NT2/D1 (cell line): ENCODE results near the gene SLIT1.
A peak's percentile ranks its signal among the peaks of the same experiment; 100 is the strongest.

Experiments
- DNase-seq: peaks from one replicate; pipeline ENCODE4 v3.0.0-alpha.2; 2011; ENCODE audit warnings: low read depth, low spot score
- H3K27me3 ChIP-seq: 2 replicates; pipeline ENCODE4 v1.6.0; 2011; ENCODE audit warnings: mild to moderate bottlenecking; ENCODE audit not compliant: insufficient read length, insufficient read depth
- H3K36me3 ChIP-seq: 2 replicates; pipeline ENCODE4 v1.6.1; 2011; ENCODE audit warnings: mild to moderate bottlenecking, low read length, mixed read lengths; ENCODE audit not compliant: insufficient read depth, insufficient read length
- H3K4me1 ChIP-seq: 2 replicates; pipeline ENCODE4 v1.5.1; 2011; ENCODE audit not compliant: insufficient read depth, insufficient read length
- H3K4me3 ChIP-seq: 2 replicates; pipeline ENCODE4 v1.5.1; 2011; ENCODE audit warnings: low read depth; ENCODE audit not compliant: insufficient read length
- H3K9ac ChIP-seq: 2 replicates; pipeline ENCODE4 v1.6.0; 2011; ENCODE audit warnings: low read depth; ENCODE audit not compliant: insufficient read length
- H3K9me3 ChIP-seq: 2 replicates; pipeline ENCODE4 v1.5.1; 2011; ENCODE audit warnings: mild to moderate bottlenecking, low read length; ENCODE audit not compliant: insufficient read depth
- SUZ12 ChIP-seq: IDR thresholded peaks from 2 replicates; pipeline ENCODE4 v1.6.1; 2011; ENCODE audit not compliant: insufficient read length, insufficient read depth; ENCODE audit errors: extremely low read depth
- YY1 ChIP-seq: IDR thresholded peaks from 2 replicates; pipeline ENCODE4 v1.6.1; 2011; ENCODE audit not compliant: insufficient read length, insufficient read depth
- ZNF274 ChIP-seq: IDR thresholded peaks from 2 replicates; pipeline ENCODE4 v1.6.1; 2011; ENCODE audit warnings: mild to moderate bottlenecking, low read depth, low read length

Gene SLIT1

DNA sequence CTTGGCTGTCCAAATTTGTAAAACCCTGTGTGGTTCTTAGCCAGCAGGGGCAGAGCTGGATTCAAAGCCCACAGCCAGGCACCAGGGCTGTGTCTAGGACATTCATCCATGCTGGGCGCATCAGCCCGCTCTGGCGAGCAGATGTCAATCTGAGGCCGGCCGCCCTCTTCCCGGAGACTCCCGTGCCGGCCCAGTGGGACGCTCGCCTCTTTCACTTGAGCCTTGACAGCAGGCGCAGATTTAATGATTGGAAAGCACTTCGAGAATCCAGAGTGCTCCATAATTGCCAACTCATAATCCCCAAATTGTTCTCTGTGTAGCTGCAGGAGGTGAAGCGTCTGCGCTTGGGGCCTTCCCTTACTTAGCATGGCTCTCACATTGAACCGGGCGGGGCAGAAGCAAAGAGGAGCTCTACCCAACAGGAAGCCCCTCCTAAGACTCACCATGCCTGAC is 36.7 kb downstream of the SLIT1 start:
- H3K9me3 ChIP-seq, result no peaks in the 10 kb centered on the region
- no peak overlapping the region for H3K9ac ChIP-seq
- no peak for TF ChIP-seq YY1
- no peak for TF ChIP-seq ZNF274
- no peak for TF ChIP-seq SUZ12
- no peaks in the 10 kb centered on the region for H3K27me3 ChIP-seq
- peaks cover 2% of the 10 kb centered on the region for H3K4me1 ChIP-seq
- DNase-seq, result no peak
- no peaks in the 10 kb centered on the region for H3K36me3 ChIP-seq
- H3K4me3 ChIP-seq, result no peak overlapping the region

DNA sequence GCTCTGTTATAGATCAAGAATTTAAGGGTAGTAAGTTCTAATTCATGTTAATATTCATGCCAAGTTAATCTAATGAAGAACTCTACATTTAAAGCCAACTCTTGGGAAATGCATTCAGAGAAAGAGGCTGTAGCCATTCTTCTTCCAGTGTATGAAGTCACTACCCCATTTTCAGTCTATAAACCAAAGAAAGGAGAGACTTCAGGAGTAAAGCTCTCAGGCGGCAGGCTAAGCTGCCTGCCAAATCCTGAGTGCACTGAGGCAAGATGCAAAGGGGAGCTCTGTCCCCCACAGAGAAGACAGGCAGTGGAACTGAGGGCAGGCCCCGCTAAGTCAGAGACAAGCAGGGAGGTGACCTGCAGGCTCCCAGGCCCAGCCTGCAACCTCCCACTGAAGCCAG is 41.5 kb downstream of the SLIT1 start:
- H3K4me1 ChIP-seq, result no peaks in the 10 kb centered on the region
- TF ChIP-seq SUZ12 (no peak), ZNF274 (no peak), YY1 (no peak)
- peaks cover 15% of the 10 kb centered on the region for H3K27me3 ChIP-seq
- no peaks in the 10 kb centered on the region for H3K9me3 ChIP-seq
- H3K9ac ChIP-seq, result no peak overlapping the region
- DNase-seq, result no peak
- no peaks in the 10 kb centered on the region for H3K36me3 ChIP-seq
- H3K4me3 ChIP-seq, result no peak overlapping the region

GRCh38 chr10:97142834-97143233 is 42.9 kb downstream of the SLIT1 start:
- peaks cover 15% of the 10 kb centered on the region for H3K27me3 ChIP-seq
- no peaks in the 10 kb centered on the region for H3K9me3 ChIP-seq
- TF ChIP-seq YY1 (no peak), ZNF274 (no peak), SUZ12 (no peak)
- H3K4me1 ChIP-seq, result no peaks in the 10 kb centered on the region
- no peaks in the 10 kb centered on the region for H3K36me3 ChIP-seq
- H3K9ac ChIP-seq, result no peak overlapping the region
- H3K4me3 ChIP-seq, result no peak overlapping the region
- no peak for DNase-seq

DNA sequence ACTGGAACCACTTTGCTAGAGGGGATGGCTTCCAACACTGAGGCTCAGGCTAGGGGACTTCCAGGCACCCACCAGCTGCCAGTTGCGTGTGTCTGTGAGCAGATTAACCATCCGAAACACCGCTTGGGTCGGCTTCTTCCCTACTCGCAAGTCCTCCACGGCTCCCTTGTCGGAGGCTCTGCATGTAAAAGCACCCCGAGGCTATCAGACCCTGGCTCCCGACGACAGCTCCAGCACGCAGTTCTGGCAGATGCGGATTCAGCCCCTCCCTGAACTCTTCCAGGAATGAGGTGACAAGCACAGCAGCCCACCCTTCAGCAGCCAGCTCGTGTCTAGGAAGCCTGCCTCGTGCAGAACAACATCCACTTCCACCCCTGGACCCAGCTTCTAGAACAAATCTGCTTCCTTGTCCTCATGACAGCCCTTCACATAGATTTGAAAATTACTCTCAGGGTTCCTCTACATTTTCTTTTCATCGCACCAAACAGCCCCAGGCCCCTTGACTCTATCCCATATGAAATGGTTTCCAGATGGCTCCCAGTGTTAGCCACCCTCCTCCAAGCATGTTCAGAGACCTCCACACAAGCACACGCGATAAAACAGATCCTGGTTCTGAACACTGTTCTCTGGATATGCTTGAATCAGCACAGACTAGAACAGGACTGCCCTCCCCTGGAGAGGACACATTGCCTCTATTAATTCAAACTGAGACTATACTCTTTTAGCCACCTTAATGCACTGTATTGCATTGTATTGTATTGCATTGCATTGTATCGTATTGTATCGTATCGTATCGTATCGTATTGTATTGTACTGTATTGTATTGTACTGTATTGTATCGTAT is 44.6 kb downstream of the SLIT1 start:
- H3K36me3 ChIP-seq, result no peaks in the 10 kb centered on the region
- peak overlapping the region; percentile 47 for H3K9ac ChIP-seq
- no peak for TF ChIP-seq YY1
- no peak for TF ChIP-seq ZNF274
- peaks cover 3% of the 10 kb centered on the region for H3K4me1 ChIP-seq
- no peak overlapping the region for H3K4me3 ChIP-seq
- DNase-seq, result no peak
- H3K27me3 ChIP-seq, result peaks cover 15% of the 10 kb centered on the region
- no peaks in the 10 kb centered on the region for H3K9me3 ChIP-seq

- Histone ChIP-seq H3K9ac (peak overlapping the region; percentile 29), H3K4me3 (no peak overlapping the region)
These were observed 45.5 kb downstream of the SLIT1 start for GRCh38 chr10:97140049-97140846.

DNA sequence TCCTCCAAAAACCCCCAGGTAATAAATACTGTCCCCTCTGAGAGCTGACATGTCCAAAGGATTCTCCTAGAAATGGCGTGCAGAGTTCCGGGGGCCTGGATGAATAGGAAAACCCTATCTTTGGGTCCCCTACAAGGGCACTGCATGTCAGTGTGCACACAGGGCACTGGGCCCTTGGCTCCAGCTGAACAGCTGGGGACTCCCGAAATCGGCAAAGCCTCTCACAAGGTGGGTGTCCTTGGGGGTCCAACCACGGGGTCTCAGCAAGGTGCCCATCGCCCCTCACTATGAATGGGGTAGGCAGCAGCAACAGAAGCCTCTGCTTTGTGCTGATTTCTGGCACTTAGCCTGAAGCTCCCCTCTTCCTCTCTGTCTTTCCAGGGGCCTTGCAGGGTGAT is 46.1 kb downstream of the SLIT1 start:
- Histone ChIP-seq H3K4me3 (no peak overlapping the region), H3K36me3 (no peaks in the 10 kb centered on the region), H3K4me1 (peaks cover 6% of the 10 kb centered on the region), H3K27me3 (peaks cover 15% of the 10 kb centered on the region), H3K9me3 (no peaks in the 10 kb centered on the region), H3K9ac (peak overlapping the region; percentile 29)
- TF ChIP-seq SUZ12, result no peak
- TF ChIP-seq YY1, result no peak
- TF ChIP-seq ZNF274, result no peak
- no peak for DNase-seq

More at GRCh38 chr10:97140049-97140846, 45.5 kb downstream of the SLIT1 start:
- Histone ChIP-seq H3K4me1 (peaks cover 3% of the 10 kb centered on the region), H3K27me3 (peaks cover 15% of the 10 kb centered on the region), H3K36me3 (no peaks in the 10 kb centered on the region), H3K9me3 (no peaks in the 10 kb centered on the region)
- TF ChIP-seq SUZ12 (no peak), YY1 (no peak)
- DNase-seq, result no peak

GRCh38 chr10:97138846-97139245 is 46.9 kb downstream of the SLIT1 start:
- peak overlapping the region; percentile 6 for H3K9ac ChIP-seq
- TF ChIP-seq SUZ12 (no peak), YY1 (no peak), ZNF274 (no peak)
- no peak for DNase-seq
- peaks cover 11% of the 10 kb centered on the region for H3K4me1 ChIP-seq
- no peak overlapping the region for H3K4me3 ChIP-seq
- H3K36me3 ChIP-seq, result no peaks in the 10 kb centered on the region
- H3K9me3 ChIP-seq, result no peaks in the 10 kb centered on the region
- H3K27me3 ChIP-seq, result peaks cover 15% of the 10 kb centered on the region
